Ecto neural progenitor cell (in vitro differentiated cells): ENCODE results near the gene ATP9A.
"Not testable (repeated sequence)": the region's sequence is repeated elsewhere in the genome, so short reads cannot be mapped to it uniquely, and the experiment has no call there.

ENCODE experiments used
- DNase-seq: peaks from one replicate; pipeline ENCODE4 v3.0.0-alpha.2; 2018; ENCODE audit warnings: low spot score

The ATP9A gene

GRCh38 chr20:51570739-51571459 lies 197.3 kb downstream of the ATP9A start:
- no peak for DNase-seq

GRCh38 chr20:51569815-51570738 lies 198.1 kb downstream of the ATP9A start:
- DNase-seq: no peak

GRCh38 chr20:51568533-51568932 lies 199.7 kb downstream of the ATP9A start:
- not testable (repeated sequence) for DNase-seq

- no peak for DNase-seq
These were observed 200.6 kb downstream of the ATP9A start for GRCh38 chr20:51567622-51568021.

GRCh38 chr20:51566594-51566993 lies 201.6 kb downstream of the ATP9A start:
- no peak for DNase-seq

GRCh38 chr20:51565298-51566144 lies 202.7 kb downstream of the ATP9A start:
- no peak for DNase-seq

GRCh38 chr20:51563486-51564332 lies 204.5 kb downstream of the ATP9A start:
- peak; percentile 63 for DNase-seq

GRCh38 chr20:51563174-51563485 lies 205.1 kb downstream of the ATP9A start:
- DNase-seq: no peak

GRCh38 chr20:51562332-51563173 lies 205.6 kb downstream of the ATP9A start:
- peak; percentile 79 for DNase-seq

- no peak for DNase-seq
These were observed 206.2 kb downstream of the ATP9A start for GRCh38 chr20:51562027-51562331.

- DNase-seq: no peak
These were observed 207.5 kb downstream of the ATP9A start for GRCh38 chr20:51560550-51561307.

- no peak for DNase-seq
These were observed 208.1 kb downstream of the ATP9A start for GRCh38 chr20:51560042-51560441.

GRCh38 chr20:51554538-51555165 lies 213.5 kb downstream of the ATP9A start:
- DNase-seq: no peak

GRCh38 chr20:51553897-51554486 lies 214.2 kb downstream of the ATP9A start:
- DNase-seq: no peak

- DNase-seq: no peak
These were observed 217.0 kb downstream of the ATP9A start for GRCh38 chr20:51551186-51551585.

- no peak for DNase-seq
These were observed 218.7 kb downstream of the ATP9A start for GRCh38 chr20:51549474-51549873.

- DNase-seq: no peak
These were observed 220.2 kb downstream of the ATP9A start for GRCh38 chr20:51547951-51548350.
